Breast epithelium (tissue), 4 donors: Measurements from ENCODE around the gene HAPSTR1. TPM values are rescaled to one million over a fixed set of nuclear protein-coding genes. Genes with fewer than 3 reads are reported as not detected.

ENCODE experiments used
- DNase-seq, 2 donors: peaks; one replicate each; pipeline ENCODE4 v3.0.0-alpha.2; 2019; ENCODE audit warnings: low spot score in 2 of 2
- H3K27ac ChIP-seq, 2 donors: fragments of 200-600 bp; sonication (generic) in 1 of 2; one replicate each; pipeline ENCODE4 v1.5.1; 2016 to 2019; ENCODE audit warnings: mild to moderate bottlenecking in 1 of 2
- H3K27me3 ChIP-seq, 2 donors: fragments of 200-600 bp; sonication (generic) in 1 of 2; one replicate each; pipeline versions ENCODE4 v1.5.1 to v1.6.0; 2017 to 2019; ENCODE audit warnings: control low read depth in 1 of 2, mild to moderate bottlenecking in 1 of 2
- H3K36me3 ChIP-seq: fragments of 200-600 bp; one replicate; pipeline ENCODE4 v1.5.1; 2019
- H3K4me1 ChIP-seq, 2 donors: fragments of 200-600 bp; sonication (generic); one replicate each; pipeline ENCODE4 v1.5.1; 2016 to 2019; ENCODE audit warnings: control low read depth in 1 of 2
- H3K4me3 ChIP-seq, 3 donors: fragments of 200-600 bp; sonication (generic); 1 replicate in 2 of 3; 2 replicates in 1 of 3; pipeline ENCODE4 v1.5.1; 2016 to 2019; ENCODE audit warnings: mild to moderate bottlenecking in 3 of 3, moderate library complexity in 2 of 3
- H3K9me3 ChIP-seq, 2 donors: fragments of 200-600 bp; sonication (generic) in 1 of 2; one replicate each; pipeline ENCODE4 v1.5.1; 2016 to 2019; ENCODE audit warnings: control low read depth in 1 of 2
- POLR2A ChIP-seq: fragments of 450-650 bp; IDR thresholded peaks from one replicate; pipeline ENCODE4 v1.6.1; 2016; ENCODE audit warnings: antibody characterized with exemption, mild to moderate bottlenecking, moderate library complexity
- POLR2AphosphoS5 ChIP-seq, 3 donors: sonication (generic); formaldehyde crosslinking; IDR thresholded peaks; one replicate each; pipeline ENCODE4 v1.6.1; 2017; ENCODE audit warnings: antibody characterized with exemption in 3 of 3
- intact Hi-C: fragments of 100-400 bp; cut with DNase I; formaldehyde crosslinking; loops from one replicate; pipeline ENCODE4 v1.15.1; 2023; ENCODE audit warnings: low total_unique reads
- total RNA-seq, 3 donors: library from RNA; depleted of rRNA; stranded (reverse); fragments of >200 nt; gene quantifications; one replicate each; pipeline ENCODE4 v1.1.0, GENCODE V29; 2016
- TF ChIP-seq, protein P1 (sequence below), 3 donors: fragments of 450-650 bp; IDR thresholded peaks; one replicate each; pipeline ENCODE4 v1.5.1; 2016 to 2017; ENCODE audit warnings: antibody characterized with exemption in 3 of 3, mild to moderate bottlenecking in 3 of 3, moderate library complexity in 3 of 3

Gene HAPSTR1
- total RNA-seq, 3 donors from 2014 or later: 39.0 to 63.5 (median 50.1) TPM

DNA sequence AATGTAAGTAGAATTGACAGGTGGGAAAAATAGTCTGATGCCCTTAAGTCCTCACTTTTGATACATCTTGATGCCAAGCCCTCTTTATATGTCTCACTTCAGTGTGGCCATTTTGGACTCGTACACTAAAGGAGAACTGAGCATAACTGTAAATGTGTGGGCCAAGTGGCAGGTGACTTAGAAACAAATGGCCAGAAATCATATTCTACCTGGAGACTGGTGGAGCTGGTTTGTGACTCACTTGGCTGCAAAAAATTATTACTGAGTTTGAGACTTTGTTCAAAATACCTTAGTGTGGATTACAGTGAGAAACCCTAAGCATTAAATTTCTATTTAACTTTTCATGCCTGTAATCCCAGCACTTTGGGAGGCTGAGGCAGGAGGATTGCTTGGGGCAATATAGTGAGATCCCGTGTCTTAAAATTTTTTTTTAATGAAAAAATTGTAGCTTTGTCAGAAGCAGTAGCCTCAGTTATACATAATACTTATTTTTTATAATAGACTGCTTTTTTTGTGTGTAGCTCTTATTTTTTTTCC is 5.0 kb downstream of the HAPSTR1 start:
- DNase-seq: no peak
- no peak for TF ChIP-seq POLR2AphosphoS5 (IDR thresholded peaks at IDR 0.05)
- TF ChIP-seq POLR2A: no peak
- TF ChIP-seq, protein P1, sequence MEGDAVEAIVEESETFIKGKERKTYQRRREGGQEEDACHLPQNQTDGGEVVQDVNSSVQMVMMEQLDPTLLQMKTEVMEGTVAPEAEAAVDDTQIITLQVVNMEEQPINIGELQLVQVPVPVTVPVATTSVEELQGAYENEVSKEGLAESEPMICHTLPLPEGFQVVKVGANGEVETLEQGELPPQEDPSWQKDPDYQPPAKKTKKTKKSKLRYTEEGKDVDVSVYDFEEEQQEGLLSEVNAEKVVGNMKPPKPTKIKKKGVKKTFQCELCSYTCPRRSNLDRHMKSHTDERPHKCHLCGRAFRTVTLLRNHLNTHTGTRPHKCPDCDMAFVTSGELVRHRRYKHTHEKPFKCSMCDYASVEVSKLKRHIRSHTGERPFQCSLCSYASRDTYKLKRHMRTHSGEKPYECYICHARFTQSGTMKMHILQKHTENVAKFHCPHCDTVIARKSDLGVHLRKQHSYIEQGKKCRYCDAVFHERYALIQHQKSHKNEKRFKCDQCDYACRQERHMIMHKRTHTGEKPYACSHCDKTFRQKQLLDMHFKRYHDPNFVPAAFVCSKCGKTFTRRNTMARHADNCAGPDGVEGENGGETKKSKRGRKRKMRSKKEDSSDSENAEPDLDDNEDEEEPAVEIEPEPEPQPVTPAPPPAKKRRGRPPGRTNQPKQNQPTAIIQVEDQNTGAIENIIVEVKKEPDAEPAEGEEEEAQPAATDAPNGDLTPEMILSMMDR (IDR thresholded peaks at IDR 0.05): no peak
- H3K27ac ChIP-seq: peak overlapping the region in 1 of 2 donors; percentile 62
- no peaks in the 10 kb centered on the region for H3K36me3 ChIP-seq
- H3K4me3 ChIP-seq: peak overlapping the region in 1 of 3 donors; percentile 88
- intact Hi-C loops: no loop called here
- no peaks in the 10 kb centered on the region for H3K27me3 ChIP-seq
- no peaks in the 10 kb centered on the region for H3K9me3 ChIP-seq
- peaks cover 6 to 25% of the 10 kb centered on the region in 2 donors for H3K4me1 ChIP-seq

DNA sequence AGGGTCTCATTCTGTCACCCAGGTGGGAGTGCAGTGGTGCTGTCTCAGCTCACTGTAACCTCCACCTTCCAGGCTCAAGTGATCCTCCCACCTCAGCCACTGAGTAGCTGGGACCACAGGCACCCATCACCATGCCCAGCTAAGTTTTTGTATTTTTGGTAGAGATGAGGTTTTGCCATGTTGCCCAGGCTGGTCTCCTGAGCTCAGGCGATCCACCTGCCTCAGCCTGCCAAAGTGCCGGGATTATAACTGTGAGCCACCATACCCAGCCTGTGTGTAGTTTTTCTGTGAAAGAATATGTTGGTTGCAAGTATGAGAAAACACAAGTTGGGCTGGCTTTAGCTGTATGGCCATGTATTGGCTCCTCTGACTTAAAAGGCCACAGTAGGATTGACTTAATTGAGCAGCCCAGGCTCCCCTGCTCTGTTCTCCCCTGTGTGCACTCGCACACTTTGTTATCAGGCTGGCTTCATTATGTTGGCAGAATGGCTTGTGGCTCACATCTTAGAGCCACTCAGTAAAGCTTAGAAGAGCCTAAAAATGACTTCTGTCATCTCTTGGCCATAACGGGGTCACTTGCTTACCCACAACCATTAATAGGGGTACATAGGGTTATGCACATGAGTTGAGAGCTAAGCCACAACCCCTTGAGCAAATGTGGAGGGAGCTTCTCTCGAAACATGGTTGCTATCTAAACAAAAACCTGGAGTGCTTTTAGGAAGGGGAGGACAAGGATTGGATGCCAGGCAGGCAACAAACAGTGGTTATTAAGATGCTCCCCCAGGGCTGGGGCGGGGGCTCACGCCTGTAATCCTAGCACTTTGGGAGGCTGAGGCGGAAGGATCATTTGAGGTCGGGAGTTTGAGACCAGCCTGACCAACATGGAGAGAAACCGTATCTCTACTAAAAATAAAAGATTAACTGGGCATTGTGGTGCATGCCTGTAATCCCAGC is 6.1 kb downstream of the HAPSTR1 start:
- H3K27ac ChIP-seq: peak overlapping the region; percentile 46 to 74
- intact Hi-C loops: no loop called here
- no peaks in the 10 kb centered on the region for H3K9me3 ChIP-seq

DNA sequence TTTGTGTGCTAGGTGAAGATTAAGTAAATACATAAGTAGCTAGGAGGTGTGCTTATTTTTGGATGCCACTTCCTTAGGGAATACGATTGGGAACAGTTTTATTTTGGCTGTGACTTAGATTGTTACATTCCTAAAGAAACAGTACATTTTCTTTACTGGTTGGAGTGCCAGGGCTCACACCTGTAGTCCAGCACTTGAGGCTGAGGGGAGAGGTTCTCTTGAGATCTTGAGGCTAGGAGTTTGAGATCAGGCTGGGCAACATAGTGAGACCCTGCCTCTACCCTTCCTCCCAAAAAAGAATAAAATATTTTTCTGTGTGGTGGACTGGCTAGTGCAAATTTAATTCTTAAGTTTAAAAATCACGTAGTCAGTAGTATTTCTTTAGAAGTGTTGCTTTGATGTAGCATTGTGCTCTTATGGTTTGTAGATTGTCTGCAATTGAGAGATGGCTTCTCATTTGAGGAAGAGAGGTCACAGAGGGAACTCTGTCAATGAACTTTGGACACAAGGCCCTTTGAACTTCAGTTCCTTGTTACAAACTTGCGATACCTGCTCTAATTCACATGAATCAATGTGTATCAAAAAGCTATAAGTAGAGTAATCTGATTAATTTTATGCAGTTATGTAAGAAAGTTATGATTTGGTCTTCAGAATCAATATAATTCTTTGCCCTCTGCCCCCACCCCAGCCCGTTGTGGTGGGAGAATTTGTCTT is 7.1 kb downstream of the HAPSTR1 start:
- Histone ChIP-seq H3K36me3 (peaks cover 5% of the 10 kb centered on the region), H3K4me3 (peak overlapping the region in 1 of 3 donors; percentile 23), H3K9me3 (no peaks in the 10 kb centered on the region), H3K4me1 (peaks cover 6 to 25% of the 10 kb centered on the region in 2 donors), H3K27me3 (no peaks in the 10 kb centered on the region), H3K27ac (peak overlapping the region; percentile 46 to 74)
- TF ChIP-seq, protein P1 (IDR thresholded peaks at IDR 0.05): no peak
- TF ChIP-seq POLR2A (no peak), POLR2AphosphoS5 (IDR thresholded peaks at IDR 0.05) (no peak)
- intact Hi-C loops: no loop called here
- DNase-seq: no peak

More for the DNA sequence above, 6.1 kb downstream of the HAPSTR1 start:
- H3K36me3 ChIP-seq: no peaks in the 10 kb centered on the region
- peaks cover 6 to 25% of the 10 kb centered on the region in 2 donors for H3K4me1 ChIP-seq
- DNase-seq: no peak
- peak overlapping the region in 1 of 3 donors; percentile 23 for H3K4me3 ChIP-seq
- H3K27me3 ChIP-seq: no peaks in the 10 kb centered on the region
- TF ChIP-seq POLR2A (no peak), POLR2AphosphoS5 (IDR thresholded peaks at IDR 0.05) (no peak)
- TF ChIP-seq, protein P1 (IDR thresholded peaks at IDR 0.05): no peak

DNA sequence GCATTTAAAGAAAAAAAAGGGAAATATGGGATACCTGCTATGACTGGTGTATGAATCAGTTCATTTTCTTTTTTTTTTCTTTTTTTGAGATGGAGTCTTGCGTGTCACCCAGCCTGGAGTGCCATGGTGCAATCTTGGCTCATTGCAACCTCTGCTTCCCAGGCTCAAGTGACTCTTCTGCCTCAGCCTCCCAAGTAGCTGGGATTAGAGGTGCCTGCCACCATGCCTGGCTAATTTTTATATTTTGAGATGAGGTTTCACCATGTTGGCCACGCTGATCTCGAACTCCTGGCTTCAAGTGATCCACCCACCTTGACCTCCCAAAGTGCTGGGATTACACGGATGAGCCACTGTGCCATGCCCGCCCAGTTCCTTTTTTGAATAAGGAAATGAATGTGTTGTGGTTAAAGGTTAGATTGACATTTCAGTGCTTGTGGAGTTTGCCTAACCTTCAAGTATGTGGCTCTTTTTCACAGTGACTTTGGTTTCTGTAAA is 7.7 kb downstream of the HAPSTR1 start:
- Histone ChIP-seq H3K27ac (peak overlapping the region; percentile 50 to 74), H3K27me3 (no peaks in the 10 kb centered on the region), H3K4me3 (peak overlapping the region in 1 of 3 donors; percentile 22), H3K4me1 (peaks cover 6 to 25% of the 10 kb centered on the region in 2 donors), H3K9me3 (no peaks in the 10 kb centered on the region), H3K36me3 (peaks cover 5% of the 10 kb centered on the region)
- intact Hi-C loops: no loop called here
- no peak for DNase-seq
- TF ChIP-seq POLR2A: no peak
- no peak for TF ChIP-seq POLR2AphosphoS5 (IDR thresholded peaks at IDR 0.05)
- TF ChIP-seq, protein P1 (IDR thresholded peaks at IDR 0.05): no peak
